Measurements from ENCODE around the gene ENKUR.

DNA sequence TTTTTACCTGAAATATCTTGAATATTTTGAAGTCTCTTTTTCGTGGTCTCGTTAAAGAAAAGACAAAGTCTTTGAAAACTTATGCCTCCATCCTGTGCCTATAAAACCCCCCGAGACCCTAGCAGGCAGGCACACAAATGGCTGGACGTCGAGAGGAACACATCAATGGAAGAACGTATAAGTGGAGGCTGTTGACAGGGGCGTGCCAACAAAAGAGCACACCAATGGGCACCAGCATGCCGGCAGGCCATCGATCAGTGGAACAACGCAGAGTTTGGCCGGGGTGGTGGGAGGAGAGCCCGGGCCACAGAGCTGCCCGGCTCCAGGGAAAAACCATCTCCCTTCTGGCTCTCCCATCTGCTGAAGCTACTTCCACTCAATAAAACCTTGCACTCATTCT is 24.7 kb downstream of the ENKUR start:
- TF ChIP-seq, protein P1, sequence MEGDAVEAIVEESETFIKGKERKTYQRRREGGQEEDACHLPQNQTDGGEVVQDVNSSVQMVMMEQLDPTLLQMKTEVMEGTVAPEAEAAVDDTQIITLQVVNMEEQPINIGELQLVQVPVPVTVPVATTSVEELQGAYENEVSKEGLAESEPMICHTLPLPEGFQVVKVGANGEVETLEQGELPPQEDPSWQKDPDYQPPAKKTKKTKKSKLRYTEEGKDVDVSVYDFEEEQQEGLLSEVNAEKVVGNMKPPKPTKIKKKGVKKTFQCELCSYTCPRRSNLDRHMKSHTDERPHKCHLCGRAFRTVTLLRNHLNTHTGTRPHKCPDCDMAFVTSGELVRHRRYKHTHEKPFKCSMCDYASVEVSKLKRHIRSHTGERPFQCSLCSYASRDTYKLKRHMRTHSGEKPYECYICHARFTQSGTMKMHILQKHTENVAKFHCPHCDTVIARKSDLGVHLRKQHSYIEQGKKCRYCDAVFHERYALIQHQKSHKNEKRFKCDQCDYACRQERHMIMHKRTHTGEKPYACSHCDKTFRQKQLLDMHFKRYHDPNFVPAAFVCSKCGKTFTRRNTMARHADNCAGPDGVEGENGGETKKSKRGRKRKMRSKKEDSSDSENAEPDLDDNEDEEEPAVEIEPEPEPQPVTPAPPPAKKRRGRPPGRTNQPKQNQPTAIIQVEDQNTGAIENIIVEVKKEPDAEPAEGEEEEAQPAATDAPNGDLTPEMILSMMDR (IDR thresholded peaks at IDR 0.05) = no peak
- no peak for TF ChIP-seq POLR2A (IDR thresholded peaks at IDR 0.05)

Measured in Peyer's patch (tissue), 4 donors.